Neural progenitor cell (in vitro differentiated cells): ENCODE measurements around the gene RB1. TPM values are rescaled to one million over a fixed set of nuclear protein-coding genes. Genes with fewer than 3 reads are reported as not detected.
A peak's percentile ranks its signal among the peaks of the same experiment; 100 is the strongest.

Experiments used
- DNase-seq: peaks from one replicate; pipeline ENCODE4 v3.0.0-alpha.2; 2016; ENCODE audit warnings: low spot score
- H2AFZ ChIP-seq: fragments of 200-600 bp; sonication (generic); replicated peaks from 2 replicates; pipeline ENCODE4 v1.6.1; 2016; ENCODE audit warnings: antibody characterized with exemption
- H3F3A ChIP-seq: fragments of 200-600 bp; sonication (generic); 2 replicates; pipeline ENCODE4 v1.6.1; 2016; ENCODE audit warnings: antibody characterized with exemption, low read depth
- H3K27ac ChIP-seq: fragments of 200-600 bp; sonication (generic); 2 replicates; pipeline ENCODE4 v1.5.1; 2016; ENCODE audit warnings: mild to moderate bottlenecking
- H3K27me3 ChIP-seq: fragments of 200-600 bp; sonication (generic); 2 replicates; pipeline ENCODE4 v1.6.1; 2016; ENCODE audit warnings: mild to moderate bottlenecking, moderate library complexity
- H3K36me3 ChIP-seq: fragments of 200-600 bp; sonication (generic); 2 replicates; pipeline ENCODE4 v1.5.1; 2016
- H3K4me1 ChIP-seq: fragments of 200-600 bp; sonication (generic); 2 replicates; pipeline ENCODE4 v1.6.1; 2016; ENCODE audit warnings: mixed run types
- H3K4me2 ChIP-seq: fragments of 200-600 bp; sonication (generic); 2 replicates; pipeline ENCODE4 v1.6.1; 2016
- H3K4me3 ChIP-seq: fragments of 200-600 bp; sonication (generic); 2 replicates; pipeline ENCODE4 v1.5.1; 2016
- H3K79me2 ChIP-seq: fragments of 200-600 bp; sonication (generic); 2 replicates; pipeline ENCODE4 v1.6.1; 2016; ENCODE audit warnings: low read depth
- H3K9ac ChIP-seq: fragments of 200-600 bp; sonication (generic); 2 replicates; pipeline ENCODE4 v1.6.1; 2016
- H3K9me3 ChIP-seq: fragments of 200-600 bp; sonication (generic); 2 replicates; pipeline ENCODE4 v1.5.1; 2016; ENCODE audit warnings: low read depth
- H4K20me1 ChIP-seq: fragments of 200-600 bp; sonication (generic); 2 replicates; pipeline ENCODE4 v1.6.1; 2016; ENCODE audit warnings: low read depth
- H3K27ac Mint-ChIP-seq: 3 replicates; pipeline ENCODE4 v1.8.0; 2021; ENCODE audit warnings: mixed read lengths
- H3K27me3 Mint-ChIP-seq: 2 replicates; pipeline ENCODE4 v1.8.0; 2022; ENCODE audit warnings: low read depth, mild to moderate bottlenecking, inconsistent platforms, moderate library complexity, mixed read lengths; ENCODE audit not compliant: insufficient read depth
- H3K36me3 Mint-ChIP-seq: 3 replicates; pipeline ENCODE4 v1.8.0; 2021; ENCODE audit warnings: mixed read lengths
- H3K4me1 Mint-ChIP-seq: 3 replicates; pipeline ENCODE4 v1.8.0; 2021; ENCODE audit warnings: mixed read lengths
- H3K4me3 Mint-ChIP-seq: 3 replicates; pipeline ENCODE4 v1.8.0; 2021; ENCODE audit warnings: mild to moderate bottlenecking, moderate library complexity, mixed read lengths
- H3K9me3 Mint-ChIP-seq: 3 replicates; pipeline ENCODE4 v1.8.0; 2020; ENCODE audit warnings: mixed read lengths
- EZH2 ChIP-seq: fragments of 200-600 bp; sonication (generic); IDR thresholded peaks from 2 replicates; pipeline ENCODE4 v1.6.1; 2017; ENCODE audit warnings: antibody characterized with exemption, mild to moderate bottlenecking, moderate library complexity
- EZH2phosphoT487 ChIP-seq: fragments of 200-600 bp; sonication (generic); IDR thresholded peaks from 2 replicates; pipeline ENCODE4 v1.6.1; 2017; ENCODE audit warnings: antibody characterized with exemption
- total RNA-seq: library from RNA; depleted of rRNA; stranded (reverse); fragments of >200 nt; gene quantifications from 2 replicates; pipeline ENCODE4 v1.2.3, GENCODE V29; 2015; ENCODE audit warnings: low replicate concordance
- TF ChIP-seq, protein P1 (sequence below): fragments of 200-600 bp; sonication (generic); IDR thresholded peaks from 2 replicates; pipeline ENCODE4 v1.5.1; 2017; ENCODE audit warnings: antibody characterized with exemption, mild to moderate bottlenecking

RB1 gene
- total RNA-seq, 1 donor from 2014 or later = 39.5 TPM

DNA sequence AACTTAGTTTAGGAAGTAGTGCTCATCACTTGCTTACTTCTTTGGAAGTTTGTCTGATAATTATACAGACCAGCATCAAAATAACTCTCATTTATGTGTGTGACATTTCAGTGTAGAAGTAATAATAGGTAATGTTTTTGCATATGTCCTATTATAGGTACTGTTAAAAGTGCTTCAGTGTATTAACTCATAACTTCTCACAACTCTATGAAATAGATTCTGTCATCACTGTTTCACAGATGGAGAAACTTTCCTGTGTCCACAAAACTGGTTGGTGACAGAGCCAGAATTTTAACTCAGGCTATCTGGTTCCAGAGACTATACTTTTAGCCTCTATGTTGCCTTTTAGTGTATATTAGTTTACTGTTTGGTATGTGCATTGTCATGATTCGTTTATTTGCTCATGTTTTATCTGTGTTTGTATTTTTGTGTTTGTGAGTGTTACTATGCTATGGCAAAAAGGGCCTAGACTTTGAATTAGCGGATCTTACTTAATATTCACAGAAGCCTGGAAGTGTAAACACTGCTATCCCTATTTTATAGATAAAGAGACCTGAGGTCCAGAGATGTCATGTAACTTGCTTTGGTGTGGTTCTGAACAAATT, 96.6 kb downstream of the RB1 start:
- peaks cover 8% of the 10 kb centered on the region for H3K36me3 Mint-ChIP-seq
- no peaks in the 10 kb centered on the region for H3K27me3 Mint-ChIP-seq
- no peak overlapping the region for H3K4me3 Mint-ChIP-seq
- Histone ChIP-seq H3F3A (no peaks in the 10 kb centered on the region), H4K20me1 (no peaks in the 10 kb centered on the region), H3K4me1 (no peaks in the 10 kb centered on the region), H3K79me2 (no peaks in the 10 kb centered on the region), H3K4me2 (no peak overlapping the region), H3K36me3 (no peaks in the 10 kb centered on the region), H2AFZ (no peak overlapping the region), H3K9me3 (no peaks in the 10 kb centered on the region), H3K27ac (no peak overlapping the region), H3K27me3 (no peaks in the 10 kb centered on the region), H3K9ac (no peak overlapping the region), H3K4me3 (no peak overlapping the region)
- H3K4me1 Mint-ChIP-seq = no peaks in the 10 kb centered on the region
- DNase-seq = no peak
- H3K27ac Mint-ChIP-seq = no peak overlapping the region
- H3K9me3 Mint-ChIP-seq = peaks cover 12% of the 10 kb centered on the region
- TF ChIP-seq EZH2phosphoT487 = no peak
- TF ChIP-seq, protein P1, sequence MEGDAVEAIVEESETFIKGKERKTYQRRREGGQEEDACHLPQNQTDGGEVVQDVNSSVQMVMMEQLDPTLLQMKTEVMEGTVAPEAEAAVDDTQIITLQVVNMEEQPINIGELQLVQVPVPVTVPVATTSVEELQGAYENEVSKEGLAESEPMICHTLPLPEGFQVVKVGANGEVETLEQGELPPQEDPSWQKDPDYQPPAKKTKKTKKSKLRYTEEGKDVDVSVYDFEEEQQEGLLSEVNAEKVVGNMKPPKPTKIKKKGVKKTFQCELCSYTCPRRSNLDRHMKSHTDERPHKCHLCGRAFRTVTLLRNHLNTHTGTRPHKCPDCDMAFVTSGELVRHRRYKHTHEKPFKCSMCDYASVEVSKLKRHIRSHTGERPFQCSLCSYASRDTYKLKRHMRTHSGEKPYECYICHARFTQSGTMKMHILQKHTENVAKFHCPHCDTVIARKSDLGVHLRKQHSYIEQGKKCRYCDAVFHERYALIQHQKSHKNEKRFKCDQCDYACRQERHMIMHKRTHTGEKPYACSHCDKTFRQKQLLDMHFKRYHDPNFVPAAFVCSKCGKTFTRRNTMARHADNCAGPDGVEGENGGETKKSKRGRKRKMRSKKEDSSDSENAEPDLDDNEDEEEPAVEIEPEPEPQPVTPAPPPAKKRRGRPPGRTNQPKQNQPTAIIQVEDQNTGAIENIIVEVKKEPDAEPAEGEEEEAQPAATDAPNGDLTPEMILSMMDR = no peak
- TF ChIP-seq EZH2 = no peak

GRCh38 chr13:48400850-48401291, 97.3 kb downstream of the RB1 start:
- no peaks in the 10 kb centered on the region for H3K36me3 ChIP-seq
- H4K20me1 ChIP-seq = no peaks in the 10 kb centered on the region
- H3K4me1 ChIP-seq = no peaks in the 10 kb centered on the region
- TF ChIP-seq EZH2 (no peak), EZH2phosphoT487 (no peak)
- TF ChIP-seq, protein P1 = no peak
- H3K27ac ChIP-seq = no peak overlapping the region
- Mint-ChIP-seq H3K36me3 (peaks cover 2% of the 10 kb centered on the region), H3K4me3 (no peak overlapping the region), H3K9me3 (peaks cover 5% of the 10 kb centered on the region), H3K27ac (peak overlapping the region; percentile 16), H3K27me3 (no peaks in the 10 kb centered on the region), H3K4me1 (no peaks in the 10 kb centered on the region)
- H3F3A ChIP-seq = no peaks in the 10 kb centered on the region
- H3K4me2 ChIP-seq = no peak overlapping the region
- H3K9ac ChIP-seq = no peak overlapping the region
- no peak for DNase-seq
- no peaks in the 10 kb centered on the region for H3K27me3 ChIP-seq
- H2AFZ ChIP-seq = no peak overlapping the region
- no peaks in the 10 kb centered on the region for H3K9me3 ChIP-seq
- no peak overlapping the region for H3K4me3 ChIP-seq
- H3K79me2 ChIP-seq = no peaks in the 10 kb centered on the region

DNA sequence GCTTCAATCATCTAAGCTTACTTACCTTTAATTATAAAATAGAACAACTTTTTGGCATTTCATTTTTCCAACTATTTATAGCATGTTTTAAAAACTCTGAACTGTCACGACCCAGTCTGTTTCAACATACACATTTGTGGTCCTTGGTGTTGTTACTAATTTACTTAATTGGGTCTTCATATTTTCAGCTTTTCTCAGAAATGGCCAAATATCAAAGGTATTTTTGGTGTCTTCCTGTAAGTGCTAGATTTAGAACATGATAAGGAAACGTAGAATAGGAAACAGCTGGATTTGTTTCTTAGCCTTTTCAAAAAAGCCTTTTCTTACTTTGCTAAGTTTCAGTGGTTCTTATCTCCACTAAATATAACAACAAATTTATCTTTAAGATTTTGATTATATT, 97.9 kb downstream of the RB1 start:
- H3K4me2 ChIP-seq = no peak overlapping the region
- Mint-ChIP-seq H3K9me3 (no peaks in the 10 kb centered on the region), H3K27me3 (no peaks in the 10 kb centered on the region), H3K27ac (no peak overlapping the region), H3K36me3 (no peaks in the 10 kb centered on the region), H3K4me3 (no peak overlapping the region), H3K4me1 (no peaks in the 10 kb centered on the region)
- TF ChIP-seq EZH2 = no peak
- TF ChIP-seq EZH2phosphoT487 = no peak
- TF ChIP-seq, protein P1 = no peak
- H3K9ac ChIP-seq = no peak overlapping the region
- no peaks in the 10 kb centered on the region for H3K79me2 ChIP-seq
- H3F3A ChIP-seq = no peaks in the 10 kb centered on the region
- H3K36me3 ChIP-seq = no peaks in the 10 kb centered on the region
- H3K4me1 ChIP-seq = no peaks in the 10 kb centered on the region
- H3K27me3 ChIP-seq = no peaks in the 10 kb centered on the region
- no peak overlapping the region for H2AFZ ChIP-seq
- no peak overlapping the region for H3K4me3 ChIP-seq
- no peak overlapping the region for H3K27ac ChIP-seq
- no peaks in the 10 kb centered on the region for H4K20me1 ChIP-seq
- no peaks in the 10 kb centered on the region for H3K9me3 ChIP-seq
- no peak for DNase-seq
